Uterus (tissue), 2 donors: ENCODE results near the gene NKG7.

Experiments used
- CTCF ChIP-seq, 4 experiments: fragments of 200-600 bp in 2 of 4; fragments of 450-650 bp in 2 of 4; sonication (generic) in 2 of 4; IDR thresholded peaks; one replicate each; pipeline ENCODE4 v1.5.1; 2016 to 2019; ENCODE audit warnings: antibody characterized with exemption in 4 of 4, mild to moderate bottlenecking in 2 of 4, moderate library complexity in 1 of 4
- POLR2A ChIP-seq, 2 donors: fragments of 450-650 bp; IDR thresholded peaks; one replicate each; pipeline ENCODE4 v1.6.1; 2016; ENCODE audit warnings: antibody characterized with exemption in 2 of 2, mild to moderate bottlenecking in 1 of 2, moderate library complexity in 1 of 2

- TF ChIP-seq POLR2A (IDR thresholded peaks at IDR 0.05) (no peak), CTCF (IDR thresholded peaks at IDR 0.05) (no peak)
Measured at GRCh38 chr19:51372021-51372648, 319 bp downstream of the NKG7 start.
